GM18909 (cell line): ENCODE data around the gene FAM111A.

Experiments used
- ATAC-seq: cut with Tn5 transposase; IDR thresholded peaks from one replicate; pipeline ENCODE4 v1.9.1; 2021; ENCODE audit warnings: mild to moderate bottlenecking; ENCODE audit not compliant: unreplicated experiment, poor library complexity

The FAM111A gene

DNA sequence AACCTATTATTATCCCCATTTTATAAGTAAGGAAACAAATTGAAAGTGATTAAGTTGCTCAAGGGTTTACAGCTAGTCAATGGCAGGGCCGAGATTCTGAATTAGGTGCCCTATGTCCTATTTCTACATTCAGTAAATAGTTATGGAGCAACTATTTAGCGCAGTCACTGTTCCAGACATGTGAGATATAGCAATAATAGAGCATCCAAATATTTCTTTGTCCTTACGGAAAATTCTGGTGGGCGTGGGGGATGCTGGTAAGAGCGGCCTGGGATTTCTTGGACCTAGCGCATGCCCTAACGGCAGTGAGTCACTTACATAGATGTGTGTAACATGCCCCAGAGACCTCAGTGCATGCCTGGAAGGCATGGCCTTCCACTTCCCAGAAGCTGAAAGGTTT is 33.7 kb downstream of the FAM111A start:
- ATAC-seq: no peak

DNA sequence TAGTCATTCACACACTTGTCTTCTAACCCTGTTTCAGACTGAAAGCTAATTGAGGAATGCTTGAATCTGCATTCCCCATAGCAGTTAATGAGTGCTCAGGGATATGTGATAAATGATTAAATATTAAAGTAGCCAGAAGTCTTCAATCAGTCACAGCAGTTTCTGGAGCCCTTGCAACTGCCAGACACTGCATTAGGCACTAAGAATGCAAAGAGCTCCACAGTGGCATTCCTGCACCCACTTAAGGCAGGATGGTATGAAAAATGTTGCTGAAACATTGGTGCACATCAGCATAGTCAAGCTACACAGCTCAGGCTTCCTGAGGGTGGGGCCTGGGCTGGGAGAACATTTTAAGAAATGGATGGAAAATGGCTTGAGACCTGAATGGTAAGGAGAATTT is 35.7 kb downstream of the FAM111A start:
- no peak for ATAC-seq

DNA sequence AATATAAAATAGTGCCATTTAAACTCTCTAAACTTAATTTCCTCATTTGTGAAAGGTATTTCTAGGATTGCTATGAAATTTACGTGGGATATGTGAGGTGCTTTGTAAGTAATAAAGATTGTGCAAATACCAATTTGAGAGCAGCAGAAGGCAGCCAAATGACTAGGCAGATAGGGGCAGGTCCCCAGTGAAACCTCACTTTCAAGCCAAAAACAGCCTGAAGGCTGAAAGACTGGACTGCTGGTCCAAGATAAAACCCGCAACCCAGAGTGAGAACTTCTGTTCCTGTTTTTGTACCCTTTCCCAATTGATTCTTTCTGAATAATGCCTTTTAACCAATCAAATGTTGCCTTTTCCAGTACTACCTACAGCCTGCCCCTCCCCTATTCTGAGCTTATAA is 36.5 kb downstream of the FAM111A start:
- ATAC-seq: no peak

DNA sequence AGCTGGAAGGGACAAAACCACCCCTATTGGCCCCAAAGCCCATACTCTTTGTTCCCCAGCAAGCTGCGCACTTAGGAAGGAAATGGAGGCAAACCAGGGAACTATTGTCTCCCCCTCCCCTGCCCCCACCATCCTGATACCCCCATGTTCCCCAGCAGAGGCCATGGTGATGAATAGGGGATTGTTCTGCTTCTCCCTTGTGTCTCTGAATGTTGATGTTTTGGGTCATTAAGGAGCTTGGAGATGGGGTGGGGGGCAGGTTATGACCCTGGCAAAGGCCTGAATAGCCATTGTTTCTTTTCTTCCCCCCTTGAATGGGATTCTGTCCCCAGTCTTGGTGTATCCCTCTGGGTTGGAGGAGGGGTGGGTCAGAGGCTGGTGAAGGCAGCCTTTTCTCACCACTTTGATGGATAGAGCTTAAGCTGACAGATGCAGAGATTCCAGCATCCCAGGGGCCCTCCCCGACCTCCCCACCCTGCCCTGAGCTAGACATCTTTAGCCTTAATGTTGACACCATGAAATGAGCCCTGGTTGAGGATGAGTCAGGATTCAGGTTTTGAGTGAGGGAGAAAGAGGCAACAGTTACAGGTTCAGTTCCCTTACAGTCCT is 37.6 kb downstream of the FAM111A start:
- ATAC-seq: no peak

DNA sequence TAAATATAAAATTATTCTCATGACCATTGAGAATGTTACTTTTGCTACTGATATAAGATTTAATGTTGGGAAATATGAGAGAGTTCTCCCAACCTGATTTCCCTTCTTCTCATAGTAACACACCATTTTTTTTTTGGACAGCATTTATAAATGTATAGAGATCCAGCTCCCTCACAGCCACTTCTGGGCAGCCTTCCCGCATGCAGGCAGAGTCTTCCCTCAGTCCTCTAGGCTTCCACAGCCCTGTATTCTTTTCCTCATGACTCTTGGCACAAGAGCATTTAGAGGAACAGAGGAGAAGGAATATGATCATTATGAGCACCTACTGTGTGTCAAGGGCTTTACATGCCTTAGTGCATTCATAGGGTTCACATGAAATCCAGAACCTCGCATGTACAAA is 38.3 kb downstream of the FAM111A start:
- ATAC-seq: no peak

DNA sequence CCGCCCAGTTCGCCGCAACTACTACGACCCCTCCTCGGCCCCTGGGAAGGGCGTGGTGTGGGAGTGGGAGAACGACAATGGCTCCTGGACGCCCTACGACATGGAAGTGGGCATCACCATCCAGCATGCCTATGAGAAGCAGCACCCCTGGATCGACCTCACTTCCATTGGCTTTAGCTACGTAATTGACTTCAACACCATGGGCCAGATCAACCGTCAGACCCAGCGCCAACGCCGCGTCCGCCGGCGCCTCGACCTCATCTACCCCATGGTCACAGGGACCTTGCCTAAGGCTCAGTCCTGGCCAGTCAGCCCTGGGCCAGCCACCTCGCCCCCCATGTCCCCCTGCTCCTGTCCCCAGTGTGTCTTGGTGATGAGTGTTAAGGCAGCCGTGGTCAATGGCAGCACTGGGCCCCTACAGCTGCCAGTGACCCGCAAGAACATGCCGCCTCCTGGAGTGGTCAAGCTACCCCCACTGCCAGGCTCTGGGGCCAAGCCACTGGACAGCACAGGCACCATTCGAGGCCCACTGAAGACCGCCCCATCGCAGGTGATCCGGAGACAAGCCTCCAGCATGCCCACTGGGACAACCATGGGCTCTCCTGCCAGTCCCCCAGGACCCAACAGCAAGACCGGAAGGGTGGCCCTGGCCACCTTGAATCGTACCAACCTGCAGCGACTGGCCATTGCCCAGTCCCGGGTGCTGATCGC is 39.2 kb downstream of the FAM111A start:
- no peak for ATAC-seq

DNA sequence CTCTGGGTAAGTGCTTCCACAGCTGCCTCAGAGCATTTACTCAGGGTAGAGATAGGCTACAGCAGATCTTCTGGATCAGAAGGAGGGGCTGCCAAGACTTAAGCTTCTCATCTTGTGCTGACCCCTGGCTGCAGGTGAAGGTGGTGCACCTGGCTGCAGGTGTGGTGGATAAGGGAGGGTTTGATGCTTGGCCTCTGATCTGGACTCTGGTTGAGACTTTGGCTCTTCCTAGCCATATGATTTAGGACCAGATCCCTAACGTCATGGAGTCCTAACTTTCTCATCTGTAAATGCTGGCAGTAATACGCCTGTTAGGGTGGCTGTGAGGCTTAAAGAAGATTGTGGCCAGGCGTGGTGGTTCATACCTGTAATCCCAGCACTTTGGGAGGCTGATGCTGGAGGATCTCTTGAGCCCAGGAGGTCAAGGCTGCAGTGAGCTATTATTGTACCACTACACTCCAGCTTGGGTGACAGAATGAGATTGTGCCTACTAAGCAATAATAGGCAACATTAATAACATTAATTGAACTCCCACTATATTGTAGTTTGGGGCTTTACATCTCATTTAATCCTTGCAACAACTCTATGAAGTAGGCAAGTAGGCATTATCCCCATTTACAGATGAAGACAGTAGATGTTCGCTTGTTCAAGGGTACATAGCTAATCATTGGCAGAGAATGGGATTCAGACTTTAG is 39.9 kb downstream of the FAM111A start:
- peak; percentile 52 for ATAC-seq

DNA sequence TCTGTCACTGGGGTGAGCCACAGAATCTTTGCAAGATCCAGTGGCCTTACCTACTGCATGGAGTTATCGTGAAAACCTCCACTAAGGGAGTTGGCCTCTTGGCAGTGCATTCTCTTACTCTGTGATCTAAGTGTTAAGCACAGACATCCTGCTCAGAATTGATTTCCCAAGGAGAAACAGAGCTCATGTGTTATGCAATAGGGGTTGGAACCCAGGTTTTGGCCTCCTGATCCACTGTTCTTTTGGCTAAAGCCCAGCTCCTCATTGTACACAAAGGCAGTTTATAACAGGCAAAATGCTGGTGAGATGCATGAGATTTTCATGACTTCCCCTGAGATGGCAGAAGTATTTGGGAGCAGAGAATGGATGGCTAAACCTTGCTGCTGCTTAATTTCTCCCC is 41.1 kb downstream of the FAM111A start:
- ATAC-seq: no peak

DNA sequence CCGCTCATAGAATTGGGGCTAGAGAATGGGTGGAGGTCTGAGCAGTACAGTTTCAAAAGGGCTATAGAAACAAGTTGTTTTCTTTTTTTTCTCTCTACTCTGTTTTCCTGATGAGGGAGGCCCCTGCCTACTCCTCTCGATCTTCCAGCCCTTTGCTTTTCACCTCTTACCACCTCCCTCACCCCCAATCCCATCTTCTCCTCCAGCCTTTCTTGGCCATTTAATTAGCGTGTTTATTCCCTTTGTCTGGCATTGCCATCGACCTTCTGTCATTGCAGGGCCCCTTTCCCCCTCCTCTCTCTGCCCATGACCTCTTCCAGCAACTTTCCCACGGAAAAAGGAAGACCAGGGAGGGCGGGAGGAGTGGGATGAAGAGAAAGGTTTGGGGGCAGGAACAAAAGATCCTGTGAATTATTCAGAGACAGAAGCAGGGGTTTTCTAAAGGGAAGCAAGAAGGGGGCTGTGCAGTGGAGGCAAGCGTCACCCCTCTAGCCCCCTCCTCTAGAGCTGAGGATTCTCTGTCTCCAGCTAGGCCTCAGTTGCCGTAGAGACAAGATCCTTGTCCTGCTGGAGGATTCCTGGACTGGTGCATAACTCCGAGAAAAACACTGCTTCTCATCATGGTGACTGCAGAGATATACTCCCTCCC is 42.2 kb downstream of the FAM111A start:
- ATAC-seq: no peak

DNA sequence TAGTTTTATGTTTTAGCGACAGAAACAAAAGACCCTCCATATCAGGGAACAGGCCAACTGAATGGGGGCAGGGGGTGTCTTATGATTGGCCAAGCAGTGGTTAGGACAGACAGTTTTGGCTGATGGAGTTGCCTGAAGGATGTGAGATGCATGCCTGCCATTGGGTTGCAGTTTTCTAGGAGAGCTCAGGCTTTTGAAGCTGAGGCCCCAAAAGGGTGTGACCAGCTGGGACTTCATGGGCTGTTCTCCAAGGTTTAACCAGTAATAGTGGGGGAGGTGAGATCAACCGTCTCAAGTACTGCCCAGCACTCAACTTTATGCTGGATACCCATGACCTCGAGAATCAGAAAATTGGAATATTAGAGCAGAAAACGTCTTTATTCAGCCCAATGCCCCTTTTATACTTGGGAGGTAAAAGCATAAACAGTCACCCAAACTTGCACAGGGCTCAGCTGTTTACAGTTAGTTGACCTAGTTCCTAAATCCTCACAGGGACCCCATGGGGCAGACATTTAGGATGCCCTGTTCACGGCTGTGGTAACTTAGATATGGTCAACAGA is 42.8 kb downstream of the FAM111A start:
- ATAC-seq: no peak

DNA sequence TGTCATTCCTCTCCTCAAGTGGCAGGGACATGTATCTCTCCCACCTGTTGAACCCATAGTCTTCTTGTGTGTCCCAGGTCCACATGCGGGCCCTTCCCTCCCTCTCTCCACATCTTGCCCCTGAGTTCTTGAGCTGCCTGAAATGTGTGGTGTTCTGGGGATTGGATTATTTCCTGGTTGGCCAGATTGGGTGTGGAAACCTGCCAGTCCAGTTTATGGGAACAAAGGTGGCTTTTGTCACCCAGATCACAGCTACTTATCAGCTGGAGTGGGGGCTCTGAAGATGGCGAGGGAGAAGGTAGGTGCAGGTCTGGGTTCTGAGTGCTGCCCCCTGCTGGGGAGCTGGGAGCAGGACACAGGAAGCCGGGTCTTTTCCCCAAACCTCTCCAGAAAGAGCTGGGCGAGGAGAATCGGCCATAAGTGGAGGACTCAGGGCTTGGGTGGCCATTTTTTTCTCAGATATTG is 43.5 kb downstream of the FAM111A start:
- ATAC-seq: peak; percentile 71

DNA sequence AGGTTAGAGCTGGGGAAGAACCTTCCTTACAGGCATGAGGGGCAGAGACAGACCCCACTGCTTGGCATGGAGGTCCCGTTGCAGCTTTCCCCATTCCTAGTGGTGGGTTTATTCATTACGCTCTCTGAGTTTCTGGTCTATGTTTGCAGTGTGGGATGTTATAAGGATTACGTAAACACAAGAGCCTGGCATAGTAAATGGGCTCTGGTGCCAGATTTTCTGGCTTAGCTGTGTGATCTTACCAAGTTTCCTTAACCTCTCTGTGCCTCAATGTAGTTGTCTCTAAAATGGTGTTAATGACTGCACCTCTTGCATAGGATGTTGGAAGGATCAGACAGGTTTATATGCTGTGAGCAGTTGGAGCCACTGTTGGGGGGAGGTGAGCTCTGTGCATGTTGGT is 44.4 kb downstream of the FAM111A start:
- no peak for ATAC-seq

DNA sequence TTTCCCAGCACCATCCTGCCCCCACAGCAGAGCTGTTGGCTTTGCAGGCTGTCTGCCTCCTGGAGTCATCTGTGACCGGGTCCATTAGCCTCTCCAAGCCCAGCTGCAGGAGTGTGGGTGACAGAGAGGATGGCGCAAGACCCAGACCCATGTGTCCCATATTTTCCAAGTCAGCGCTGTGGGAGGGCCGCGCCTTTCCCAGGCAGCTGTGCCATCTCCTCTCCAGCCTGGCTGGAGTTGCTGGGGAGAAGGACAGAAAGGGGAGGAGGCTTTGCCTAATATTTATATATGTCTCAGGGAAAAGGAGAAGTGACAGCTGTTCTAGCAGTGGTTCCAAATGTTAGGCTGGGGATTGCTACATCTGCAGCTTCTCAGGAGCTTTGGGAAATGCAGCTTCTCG is 44.9 kb downstream of the FAM111A start:
- no peak for ATAC-seq

DNA sequence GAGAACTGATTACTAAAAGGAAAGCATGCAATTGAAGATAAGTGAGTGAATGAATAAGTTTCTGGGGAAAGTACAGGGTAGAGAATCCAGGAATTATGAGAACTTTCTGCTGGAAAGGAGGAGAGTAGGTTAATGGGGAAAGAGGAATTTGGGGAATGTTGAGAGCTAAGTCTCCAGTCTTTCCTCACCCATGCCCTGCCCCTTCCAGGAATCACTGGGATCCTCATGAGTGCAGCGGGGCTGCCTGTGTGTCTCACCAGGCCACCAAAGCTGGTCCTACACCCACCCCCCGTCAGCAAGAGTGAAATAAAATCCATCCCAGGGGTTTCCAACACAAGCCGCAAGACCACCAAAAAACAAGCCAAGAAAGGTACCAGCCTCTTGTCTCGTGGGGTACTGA is 46.3 kb downstream of the FAM111A start:
- no peak for ATAC-seq

DNA sequence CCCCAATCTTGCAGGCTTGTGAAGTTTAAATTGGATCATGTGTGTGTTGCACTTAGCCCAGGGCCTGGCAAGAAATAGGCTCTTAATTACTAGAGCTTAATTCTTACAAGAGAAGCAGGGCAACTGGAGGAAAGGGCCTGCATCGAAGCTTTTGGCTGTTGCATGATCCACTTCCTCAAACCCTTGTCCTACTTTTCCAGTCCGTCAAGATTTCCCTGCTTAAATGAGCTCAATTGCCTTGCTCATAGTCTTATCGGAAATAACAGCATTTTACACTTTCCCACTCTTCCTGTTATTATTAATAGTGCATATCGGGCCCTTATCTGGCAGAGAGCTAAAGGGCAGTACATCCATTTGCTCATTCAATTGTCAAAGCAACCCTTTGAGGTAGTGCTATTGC is 47.3 kb downstream of the FAM111A start:
- no peak for ATAC-seq

DNA sequence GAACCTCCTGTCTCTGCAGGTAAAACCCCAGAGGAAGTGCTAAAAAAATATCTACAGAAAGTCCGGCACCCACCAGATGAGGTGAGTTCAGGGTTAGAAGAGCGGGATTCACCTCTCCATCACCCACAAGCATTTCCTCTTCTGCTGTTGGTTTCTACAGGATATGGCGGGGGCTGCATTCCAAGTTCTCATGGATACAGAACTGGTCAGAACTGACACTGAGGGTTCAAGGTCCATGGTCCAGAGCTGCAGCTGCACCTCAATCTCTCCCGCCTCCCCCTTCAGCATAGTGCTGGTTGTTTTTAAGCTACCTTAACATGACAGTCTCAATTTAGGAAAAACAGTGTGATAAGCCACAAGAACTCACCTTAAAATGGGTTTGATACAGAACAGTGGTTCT is 48.4 kb downstream of the FAM111A start:
- ATAC-seq: no peak

DNA sequence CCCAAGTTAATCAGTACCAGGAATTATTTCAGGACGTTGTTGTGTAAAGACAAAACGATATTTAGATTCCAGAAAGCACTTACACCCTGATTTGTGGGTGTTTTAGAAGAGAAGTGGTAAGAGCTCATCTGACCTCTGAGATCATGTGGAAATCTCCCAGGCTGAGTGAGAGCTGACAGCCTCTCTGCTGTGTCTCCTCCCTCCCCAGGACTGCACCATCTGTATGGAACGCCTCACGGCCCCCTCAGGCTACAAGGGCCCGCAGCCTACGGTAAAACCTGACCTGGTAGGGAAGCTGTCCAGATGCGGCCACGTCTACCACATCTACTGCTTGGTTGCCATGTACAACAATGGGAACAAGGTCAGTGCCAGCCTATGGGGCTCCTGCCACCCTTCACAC is 49.2 kb downstream of the FAM111A start:
- ATAC-seq: no peak

DNA sequence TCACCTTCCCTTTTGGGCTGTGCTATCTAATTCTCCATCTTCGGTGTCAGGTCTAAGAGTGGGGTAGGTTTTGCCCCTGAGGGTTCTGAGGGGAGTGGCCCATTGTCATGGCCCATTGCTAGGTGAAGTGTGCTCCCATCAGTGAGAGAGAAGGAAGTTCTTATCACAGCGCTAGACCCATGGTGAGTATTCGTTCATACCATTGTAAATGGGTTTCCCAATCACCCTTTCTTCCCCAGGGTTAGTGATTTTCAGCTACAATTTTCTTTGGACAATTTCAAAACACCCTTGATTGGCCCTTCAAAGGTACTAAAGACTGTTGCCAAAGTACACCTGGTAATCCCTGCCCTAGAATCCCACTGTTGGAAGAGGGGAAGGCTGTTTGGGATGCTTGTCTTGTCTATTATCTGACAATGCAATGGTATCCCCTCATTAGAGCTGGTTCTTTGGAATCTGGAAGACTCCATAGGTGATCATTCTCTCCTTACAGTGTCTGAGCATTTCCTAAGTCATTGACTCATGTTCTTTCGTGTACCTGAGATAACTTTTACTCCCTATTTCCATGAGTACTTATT is 49.9 kb downstream of the FAM111A start:
- ATAC-seq: no peak

DNA sequence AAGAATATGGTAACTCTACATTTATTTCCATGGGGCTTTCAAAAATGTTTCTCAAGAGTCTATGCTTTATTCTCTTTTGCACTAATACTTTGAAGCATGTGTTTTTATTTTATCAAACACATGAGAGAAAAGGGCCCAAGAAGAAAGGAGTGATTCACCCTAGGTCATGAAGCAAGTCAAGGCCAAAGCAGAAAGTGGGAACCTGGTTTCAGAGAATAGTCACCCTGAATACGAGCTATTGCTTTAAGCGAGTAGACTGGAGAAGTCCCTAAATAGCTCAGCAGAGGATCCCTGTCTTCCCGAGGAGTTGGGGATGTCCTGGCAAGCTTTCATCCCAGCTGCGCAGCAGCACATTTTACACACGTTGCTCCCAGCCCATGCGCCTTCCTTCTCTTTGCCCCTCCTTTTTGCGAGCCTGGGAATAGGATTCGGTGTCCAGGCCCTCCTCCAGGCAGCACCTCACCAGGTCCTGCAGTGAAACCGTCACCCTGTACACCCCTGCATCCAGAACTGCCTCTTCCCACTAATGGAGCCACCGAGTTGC is 51.0 kb downstream of the FAM111A start:
- no peak for ATAC-seq

DNA sequence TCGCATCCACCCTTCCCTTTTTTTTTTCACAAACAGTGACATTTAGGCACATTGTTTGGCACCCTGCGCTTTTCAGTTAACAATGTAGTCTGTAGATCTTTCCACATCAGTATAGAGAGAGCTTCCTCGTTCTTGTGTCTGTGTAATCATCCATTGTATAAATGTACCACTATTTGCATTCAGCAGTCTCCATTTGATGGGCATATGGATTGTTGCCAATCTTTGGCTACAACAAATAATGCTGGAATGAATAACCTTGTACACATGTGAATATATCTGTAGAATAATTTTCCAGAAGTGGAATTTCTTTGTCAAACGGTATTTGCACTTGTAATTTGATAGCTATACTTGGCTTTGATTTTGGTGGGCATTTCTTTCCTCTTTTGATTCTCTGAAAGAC is 52.9 kb downstream of the FAM111A start:
- ATAC-seq: no peak
